Measurements from ENCODE around the gene MLXIP.

The MLXIP gene

DNA sequence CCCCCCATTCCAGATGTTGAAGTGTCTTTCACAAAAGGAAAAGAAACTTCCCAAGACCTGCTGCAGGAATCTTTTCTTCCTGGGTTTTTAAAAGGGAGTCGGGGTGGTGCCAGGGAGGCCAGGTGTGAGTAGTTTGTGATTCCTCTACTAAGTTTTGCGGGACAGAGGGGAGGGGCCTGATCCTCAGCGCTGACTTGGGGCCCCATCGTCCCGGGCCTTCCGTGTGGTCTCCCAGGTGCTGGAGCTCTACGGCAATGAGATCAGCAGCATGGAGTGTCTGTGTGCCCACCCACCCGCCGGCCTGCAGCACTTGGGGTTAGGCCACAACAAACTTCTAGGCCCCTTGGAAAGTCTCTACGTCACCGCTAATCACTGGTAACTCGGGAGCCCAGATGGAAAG, 108.9 kb downstream of the MLXIP start:
- DNase-seq (ENCODE audit: low spot score), result no peak

DNA sequence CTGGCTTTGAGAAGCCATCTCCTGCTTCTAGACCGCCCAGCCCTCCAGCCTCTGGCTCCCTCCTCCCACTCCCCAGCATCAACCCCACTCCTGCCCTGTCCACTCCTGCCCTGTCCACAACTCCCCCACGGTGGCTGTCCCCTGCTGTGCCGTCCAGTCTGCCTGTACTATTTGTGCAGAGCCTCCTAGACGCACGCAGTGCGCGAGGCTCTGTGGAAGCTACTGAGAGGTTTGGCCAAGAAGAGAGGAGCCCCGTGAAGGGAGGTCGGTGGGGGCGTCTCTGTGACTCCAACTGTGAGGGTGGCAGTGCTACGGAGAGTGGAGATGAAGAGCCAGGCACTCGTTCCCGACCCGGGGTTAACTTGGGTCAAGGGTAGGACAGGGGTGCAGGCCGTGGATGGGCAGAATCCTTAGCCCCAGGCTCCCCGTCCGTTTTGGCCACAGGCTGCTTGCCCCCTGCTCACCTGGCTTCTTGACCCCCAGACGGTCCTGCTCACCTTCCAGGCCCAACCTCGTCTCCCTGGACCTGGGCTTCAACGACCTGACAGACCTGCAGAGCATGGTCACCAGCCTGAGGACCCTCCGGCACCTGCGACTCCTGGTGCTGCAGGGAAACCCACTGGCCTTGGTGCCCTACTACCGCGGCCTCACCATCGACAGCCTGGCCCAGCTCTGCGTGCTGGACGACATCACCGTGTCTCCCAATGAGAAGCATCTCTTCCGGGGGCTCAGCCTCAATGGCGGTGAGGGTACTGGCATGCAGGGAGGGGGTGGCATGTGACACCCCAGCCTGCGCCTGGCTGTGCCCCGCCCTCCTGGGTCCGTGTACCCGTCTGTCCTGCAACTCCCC, 111.3 kb downstream of the MLXIP start:
- DNase-seq (ENCODE audit: low spot score), result no peak

DNA sequence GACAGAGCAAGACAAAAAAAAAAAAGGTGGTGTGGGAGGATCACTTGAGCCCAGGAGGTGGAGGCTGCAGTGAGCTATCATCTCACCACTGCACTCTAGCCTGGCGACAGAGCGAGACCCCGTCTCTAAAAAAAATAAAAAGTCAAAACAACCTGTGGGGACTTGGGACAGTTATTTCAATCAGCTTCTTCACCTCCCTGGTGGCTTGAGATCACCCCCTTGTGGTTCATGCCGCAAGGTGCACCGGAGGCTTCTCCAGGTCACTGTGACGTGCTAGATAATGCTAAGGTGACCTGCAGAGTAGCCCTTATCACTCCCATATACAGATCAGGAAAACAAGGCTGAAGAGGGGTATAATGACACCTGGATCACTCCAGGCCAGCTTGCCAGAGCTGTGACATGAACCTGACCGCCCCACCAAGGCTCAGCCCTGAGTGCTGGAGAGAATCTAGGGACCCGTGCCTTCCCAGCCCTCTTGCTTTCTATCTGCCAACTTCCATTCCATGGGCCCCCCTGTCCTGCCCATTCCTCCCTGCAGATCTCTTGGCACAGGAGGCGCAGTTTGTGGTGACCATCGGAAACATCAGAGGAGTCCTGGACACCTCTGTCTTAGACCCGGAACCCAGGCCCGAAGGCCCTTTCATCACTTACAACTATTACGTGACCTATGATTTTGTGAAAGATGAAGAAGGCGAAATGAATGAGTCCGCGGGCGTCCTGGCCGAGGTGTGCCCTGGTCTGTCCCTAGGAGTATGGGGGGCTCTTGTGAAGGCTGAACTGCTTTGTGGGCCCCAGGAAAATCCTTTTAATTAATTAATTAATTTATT, 112.5 kb downstream of the MLXIP start:
- peak; percentile 65 for DNase-seq (ENCODE audit: low spot score)

DNA sequence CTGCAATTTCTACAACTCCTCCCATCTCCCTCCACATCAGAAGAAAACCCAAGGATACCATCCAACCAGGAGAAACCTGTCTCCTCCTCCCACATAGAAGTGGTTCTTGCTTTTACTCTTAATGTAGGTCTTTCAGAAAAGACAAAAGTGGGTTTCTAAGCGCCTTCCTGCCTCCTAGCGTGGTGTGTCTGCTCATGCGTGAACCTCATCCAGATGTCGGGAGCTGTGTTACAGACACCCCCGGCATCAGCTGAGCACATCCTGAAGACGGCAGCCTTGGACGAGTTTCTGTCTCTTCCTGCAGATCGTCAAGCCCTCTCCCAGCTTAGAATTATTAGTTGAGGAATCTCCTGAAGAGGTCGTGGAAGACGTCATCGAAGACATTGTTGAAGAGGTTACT, 113.9 kb downstream of the MLXIP start:
- DNase-seq (ENCODE audit: low spot score), result no peak

DNA sequence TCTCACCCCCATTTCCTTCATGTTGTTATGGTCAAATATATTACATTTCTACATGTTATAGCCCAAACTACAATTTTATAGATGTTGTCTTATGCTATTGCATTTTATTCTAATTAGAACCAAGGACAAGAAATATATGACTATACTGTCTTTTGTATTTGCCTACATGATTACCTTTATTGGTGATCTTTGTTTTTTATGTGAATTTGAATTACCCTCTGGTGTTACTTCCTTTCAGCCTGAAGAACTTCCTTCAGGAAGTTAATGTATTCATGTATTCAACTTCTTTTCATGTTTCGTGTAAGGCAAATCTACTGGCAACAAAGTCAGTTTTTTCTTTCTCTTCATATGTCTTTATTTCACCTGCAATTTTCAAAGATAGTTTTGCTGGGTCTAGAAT, 116.2 kb downstream of the MLXIP start:
- no peak for DNase-seq (ENCODE audit: low spot score)

DNA sequence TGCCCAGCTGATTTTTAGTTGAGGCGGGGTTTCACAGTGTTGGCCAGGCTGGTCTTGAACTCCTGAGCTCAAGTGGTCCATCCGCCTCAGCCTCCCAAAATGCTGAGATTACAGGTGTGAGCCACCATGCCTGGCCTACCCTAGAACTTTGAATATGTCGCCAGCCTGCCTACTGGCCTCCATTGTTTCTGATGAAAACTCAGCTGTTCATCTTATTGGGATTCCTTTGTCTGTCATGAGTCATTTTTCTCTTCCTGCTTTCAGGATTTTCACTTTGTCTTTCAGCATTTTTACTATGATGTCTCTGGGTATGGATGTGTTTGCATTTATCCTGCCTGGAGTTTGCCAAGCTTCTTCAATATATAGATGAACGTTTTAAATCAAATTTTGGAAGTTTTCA, 116.8 kb downstream of the MLXIP start:
- no peak for DNase-seq (ENCODE audit: low spot score)

Data from cerebellar cortex (tissue), 1 donor.